AG20443 (cell line): ENCODE results near the gene LIMA1.

ENCODE experiments used
- DNase-seq: peaks from one replicate; pipeline ENCODE4 v3.0.0; 2012; ENCODE audit warnings: low spot score, mixed read lengths

The LIMA1 gene

DNA sequence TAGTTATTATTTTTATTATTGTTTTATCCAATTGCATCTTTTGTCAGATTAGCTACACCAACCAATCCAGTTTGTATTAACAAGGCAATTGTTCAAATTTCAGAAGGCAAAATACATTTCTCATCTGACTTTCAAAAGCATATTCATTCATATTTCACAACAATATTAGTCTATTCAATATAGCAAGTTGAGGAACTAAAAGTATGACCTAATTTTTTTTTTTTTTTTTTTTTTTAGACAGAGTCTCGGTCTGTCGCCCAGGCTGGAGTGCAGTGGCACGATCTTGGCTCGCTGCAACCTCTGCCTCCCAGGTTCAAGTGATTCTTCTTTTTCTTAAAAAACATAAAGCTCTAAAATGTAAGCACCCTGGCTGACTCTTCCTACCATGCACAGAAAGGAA lies 154.0 kb downstream of the LIMA1 start:
- DNase-seq: no peak

DNA sequence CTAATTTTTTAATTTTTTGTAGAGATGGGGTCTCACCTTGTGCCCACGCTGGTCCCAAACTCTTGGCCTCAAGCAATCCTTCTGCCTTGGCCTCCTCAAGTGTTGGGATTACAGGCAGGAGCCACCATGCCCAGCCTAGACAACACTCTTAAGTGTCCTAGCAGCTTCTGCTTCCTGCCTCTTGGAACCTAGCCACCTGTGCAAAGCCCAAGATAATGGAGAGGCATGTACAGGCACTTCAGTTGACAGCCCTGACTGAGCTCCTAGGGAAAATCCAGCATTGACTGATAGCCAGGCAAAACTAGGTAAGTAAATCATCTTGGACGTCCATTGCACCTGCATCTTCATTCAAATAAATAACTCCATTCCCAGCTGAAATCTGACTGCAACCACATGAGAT lies 155.8 kb downstream of the LIMA1 start:
- no peak for DNase-seq
